Stimulated activated CD4-positive, alpha-beta T cell treated with anti-CD3 and anti-CD28 coated beads, Interleukin-1b, Interleukin-23, amount 100 ng/mL, for 4 hours (primary cell): Measurements from ENCODE around the gene BMF.
A peak's percentile ranks its signal among the peaks of the same experiment; 100 is the strongest.
"Not testable (repeated sequence)": the region's sequence is repeated elsewhere in the genome, so short reads cannot be mapped to it uniquely, and the experiment has no call there.

ENCODE experiments used
- DNase-seq, 2 donors: peaks; one replicate each; pipeline ENCODE4 v3.0.0-alpha.2; 2020; ENCODE audit warnings: low read depth in 2 of 2

BMF gene, protein sequence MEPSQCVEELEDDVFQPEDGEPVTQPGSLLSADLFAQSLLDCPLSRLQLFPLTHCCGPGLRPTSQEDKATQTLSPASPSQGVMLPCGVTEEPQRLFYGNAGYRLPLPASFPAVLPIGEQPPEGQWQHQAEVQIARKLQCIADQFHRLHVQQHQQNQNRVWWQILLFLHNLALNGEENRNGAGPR

DNA sequence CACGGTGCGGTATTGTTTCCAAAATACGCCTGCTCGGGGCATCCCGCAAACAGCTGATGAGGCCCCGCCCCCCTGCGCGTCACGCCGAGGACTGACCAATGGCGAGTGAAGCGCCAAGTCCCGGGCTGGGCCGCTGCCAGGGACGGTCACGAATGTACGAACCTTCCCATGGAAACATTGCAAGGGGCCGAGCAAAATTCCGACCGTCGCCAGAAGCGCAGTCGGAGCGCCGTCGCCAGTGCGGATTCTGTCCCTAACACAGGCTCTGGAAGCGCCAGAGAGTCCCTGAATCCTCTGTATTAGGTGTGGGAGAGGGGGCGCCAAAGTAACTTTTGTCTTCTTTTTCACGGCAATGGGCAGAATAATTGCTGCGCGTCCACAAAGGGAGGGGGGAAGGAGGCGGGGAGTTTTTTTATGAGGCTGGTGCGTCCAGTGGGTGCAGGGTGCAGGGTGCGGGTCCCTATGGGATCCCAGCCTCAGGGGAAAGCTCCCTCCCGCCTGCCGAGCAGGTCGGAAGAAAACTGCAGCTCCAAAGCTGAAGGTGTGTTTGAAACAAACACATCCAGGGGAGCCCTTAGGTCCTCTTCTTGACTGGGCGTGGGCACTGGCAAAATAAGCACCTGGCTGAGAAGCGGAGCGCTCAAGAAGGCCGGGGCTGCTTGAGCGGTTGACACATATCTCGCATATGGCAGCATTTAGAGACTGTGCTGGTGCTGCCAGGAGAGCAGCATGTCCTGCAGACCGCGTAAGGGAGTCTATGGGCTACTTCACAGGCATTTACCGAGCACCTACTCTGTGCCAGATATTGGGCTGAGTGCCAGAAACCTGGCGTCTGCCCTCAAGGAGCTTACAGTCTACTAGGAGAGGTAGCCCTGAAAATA lies at the start of gene BMF:
Gene BMF (minus strand): TSS at position 25 of the 881 bp plus-strand sequence. CDS start 2,793 bp downstream, outside the sequence.
- DNase-seq, result peak; percentile 90 to 99

DNA sequence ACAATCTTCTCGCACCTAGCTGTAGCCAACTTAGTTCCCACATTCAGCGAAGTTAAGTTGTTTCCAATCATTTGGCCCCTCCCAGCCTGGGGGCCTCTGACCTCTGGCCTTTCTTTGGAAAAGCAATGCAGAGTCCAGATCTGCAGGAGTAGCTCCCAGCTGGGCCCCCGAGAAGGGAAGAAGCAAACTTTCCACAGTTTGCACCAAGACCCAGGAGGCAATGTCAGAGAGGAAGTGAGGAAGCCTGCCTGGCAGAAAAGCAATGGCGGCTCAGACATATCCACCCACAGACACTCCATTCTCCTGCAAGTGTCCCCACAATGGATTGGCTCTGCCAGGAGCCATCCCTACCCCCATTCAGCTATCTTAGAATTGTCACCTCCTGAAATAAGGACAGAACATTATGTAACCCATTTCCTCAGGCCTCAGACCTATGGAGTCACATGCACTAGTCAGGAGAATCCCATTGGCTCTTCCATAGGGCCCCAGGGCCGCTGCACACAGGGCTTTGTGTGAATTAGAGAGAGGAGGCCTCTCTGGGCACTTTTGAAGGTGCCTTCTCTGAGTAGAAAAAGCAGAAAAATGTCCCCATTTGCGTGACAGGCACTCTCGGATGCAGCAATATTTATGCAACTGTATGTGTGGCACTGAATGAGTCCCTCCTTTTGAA lies 49.2 kb upstream of the BMF start:
- no peak for DNase-seq

- no peak for DNase-seq
Measured at GRCh38 chr15:40155270-40155910, 46.7 kb upstream of the BMF start.

GRCh38 chr15:40154821-40155220 lies 46.1 kb upstream of the BMF start:
- not testable (repeated sequence) for DNase-seq

DNA sequence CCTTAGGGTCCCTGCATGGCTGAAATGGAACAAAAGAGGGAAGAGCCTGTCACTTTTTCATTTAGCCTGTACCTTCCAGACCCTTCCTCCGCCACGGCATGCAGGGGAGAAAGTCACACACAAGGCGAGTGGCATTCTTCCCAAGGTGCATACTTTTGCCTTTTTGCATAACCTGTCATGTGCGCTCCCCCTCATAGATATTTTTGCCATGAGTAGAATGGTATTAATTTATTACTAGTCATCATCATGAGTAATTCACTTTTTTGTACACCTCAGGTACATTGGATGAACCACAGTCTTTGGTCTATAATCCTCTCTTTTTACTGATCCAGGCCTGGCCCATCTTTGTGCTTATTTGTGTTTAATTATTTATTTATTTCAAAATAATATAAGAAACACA lies 43.3 kb upstream of the BMF start:
- DNase-seq, result no peak

GRCh38 chr15:40151499-40151898 lies 42.8 kb upstream of the BMF start:
- no peak for DNase-seq

- no peak for DNase-seq
Measured at GRCh38 chr15:40150163-40150925, 41.7 kb upstream of the BMF start.

DNA sequence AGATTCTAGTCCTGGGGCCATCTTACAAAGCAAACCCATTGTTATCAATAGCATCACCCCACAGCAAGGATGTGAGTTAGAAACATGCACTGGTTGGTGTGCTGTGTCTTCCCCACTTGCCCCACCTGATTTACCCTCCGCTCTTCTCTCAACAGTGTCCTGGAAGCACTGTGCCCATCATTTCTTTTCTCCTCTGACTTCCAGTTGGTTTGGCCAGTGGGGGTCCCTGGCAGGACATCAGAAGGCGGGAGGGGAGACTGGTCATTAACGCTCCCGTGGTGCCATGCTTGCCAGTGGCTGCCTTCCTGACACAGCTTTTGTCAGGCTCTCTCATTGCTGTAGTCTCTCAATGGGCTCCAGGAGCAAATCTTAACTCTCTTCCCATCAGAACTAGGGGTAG lies 40.7 kb upstream of the BMF start:
- DNase-seq, result no peak

DNA sequence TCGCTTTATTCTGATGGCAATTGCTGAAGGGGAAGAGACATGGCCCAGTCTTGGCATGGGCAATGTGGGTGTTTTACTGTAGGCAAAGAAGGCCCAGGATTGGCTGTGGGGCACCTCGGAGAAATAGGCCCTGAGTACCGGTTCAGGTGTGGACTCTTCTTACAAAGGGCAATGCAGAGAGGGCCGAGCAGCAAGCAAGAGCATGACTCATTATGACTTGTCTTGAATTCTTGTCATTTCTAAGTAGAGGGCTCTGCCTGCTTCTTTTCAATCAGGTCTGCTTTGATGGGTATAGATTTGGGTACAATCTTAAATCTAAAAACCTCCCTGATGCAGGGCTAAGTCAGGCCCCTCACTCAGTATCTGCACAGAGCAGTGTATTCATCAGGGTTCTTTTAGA lies 37.4 kb upstream of the BMF start:
- DNase-seq, result no peak

DNA sequence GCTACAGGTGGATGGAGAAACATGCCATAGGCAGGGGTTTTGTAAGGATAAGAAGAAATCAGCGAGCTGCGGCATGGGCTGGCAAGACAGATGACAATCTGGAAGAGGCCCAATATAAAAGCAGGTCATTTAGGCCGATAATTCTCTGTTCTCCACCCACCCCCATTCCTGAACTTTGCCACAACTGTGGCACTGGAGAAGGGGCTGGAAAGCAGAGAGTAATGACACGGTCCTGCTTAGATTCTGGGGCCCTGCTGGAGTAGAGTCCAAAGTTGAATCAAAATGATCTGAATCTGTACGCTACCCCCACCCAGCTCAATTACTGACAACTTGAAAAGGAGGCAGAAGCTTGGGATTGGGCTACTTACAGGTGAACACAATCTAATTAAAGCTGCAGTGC lies 33.7 kb upstream of the BMF start:
- no peak for DNase-seq

DNA sequence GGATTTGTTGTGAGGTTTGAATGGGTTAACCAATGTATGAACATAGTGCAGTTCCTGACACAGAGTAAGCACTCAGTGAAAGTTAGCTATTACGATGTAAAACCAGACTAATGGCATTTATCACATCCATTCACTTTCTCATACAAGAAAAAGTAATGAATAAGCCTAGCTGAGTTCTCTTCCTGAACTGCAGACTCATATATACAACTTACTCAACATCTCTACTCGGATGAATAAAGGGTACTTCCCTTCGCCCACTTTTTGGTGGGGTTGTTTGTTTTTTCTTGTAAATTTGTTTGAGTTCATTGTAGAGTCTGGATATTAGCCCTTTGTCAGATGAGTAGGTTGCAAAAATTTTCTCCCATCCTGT lies 29.5 kb upstream of the BMF start:
- not testable (repeated sequence) for DNase-seq

DNA sequence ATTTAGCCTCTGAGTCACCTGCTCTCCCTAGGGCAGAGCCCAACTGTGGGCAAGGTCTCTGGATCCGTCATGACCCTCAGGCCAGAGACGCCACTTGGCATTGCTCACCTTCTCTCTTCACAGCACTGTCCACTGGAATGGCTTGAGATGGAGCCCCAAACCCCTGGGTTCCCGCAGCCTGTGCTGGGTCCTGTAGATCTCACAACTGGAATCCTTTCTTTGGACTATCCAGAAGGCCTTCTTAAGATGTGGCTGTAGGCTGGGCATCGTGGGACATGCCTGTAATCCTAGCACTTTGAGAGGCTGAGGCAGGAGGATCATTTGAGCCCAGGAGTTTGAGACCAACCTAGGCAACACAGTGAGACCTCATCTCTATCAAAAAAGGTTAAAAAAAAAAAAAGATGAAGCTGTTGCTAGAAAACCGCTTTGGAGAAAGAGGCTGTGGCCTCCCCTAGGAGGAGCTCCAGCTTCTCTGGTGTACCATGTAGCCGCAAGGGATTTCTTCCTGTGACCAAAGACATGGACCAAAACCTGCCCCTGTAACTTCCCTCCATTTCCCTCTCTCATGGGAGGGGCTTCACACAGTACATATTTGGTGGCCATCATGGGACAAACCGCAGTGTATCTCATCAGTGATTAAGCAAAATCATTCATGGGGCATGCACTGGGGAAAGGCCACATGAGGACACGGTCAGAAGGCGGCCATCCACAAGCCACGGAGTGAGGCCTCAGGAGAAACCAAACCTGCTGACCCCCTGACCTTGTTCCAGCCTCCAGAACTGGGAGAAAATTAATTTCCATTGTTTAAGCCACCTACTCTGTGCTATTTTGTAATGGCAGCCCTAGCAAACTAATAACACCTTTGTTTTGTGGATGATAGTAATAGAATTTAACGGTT lies 28.9 kb upstream of the BMF start:
- DNase-seq, result no peak

GRCh38 chr15:40136470-40137302 lies 28.0 kb upstream of the BMF start:
- DNase-seq, result no peak

DNA sequence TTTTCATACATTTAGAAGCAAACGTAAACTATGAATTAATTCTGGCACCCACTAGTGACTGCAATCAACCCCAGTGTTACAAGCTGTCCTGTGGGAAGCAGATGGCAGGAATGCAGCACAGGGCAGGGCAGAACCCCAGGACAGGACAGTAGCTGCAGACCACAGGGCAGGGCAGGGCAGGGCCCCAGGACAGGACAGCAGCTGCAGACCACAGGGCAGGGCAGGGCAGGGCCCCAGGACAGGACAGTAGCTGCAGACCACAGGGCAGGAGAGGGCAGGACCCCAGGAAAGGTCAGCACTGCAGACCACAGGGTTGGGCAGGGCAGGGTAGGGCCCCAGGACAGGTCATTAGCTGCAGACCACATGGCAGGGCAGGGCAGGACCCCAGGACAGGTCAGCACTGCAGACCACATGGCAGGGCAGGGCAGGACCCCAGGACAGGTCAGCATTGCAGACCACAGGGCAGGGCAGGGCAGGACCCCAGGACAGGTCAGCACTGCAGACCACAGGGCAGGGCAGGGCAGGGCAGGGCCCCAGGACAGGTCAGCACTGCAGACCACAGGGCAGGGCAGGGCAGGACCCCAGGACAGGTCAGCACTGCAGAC lies 27.3 kb upstream of the BMF start:
- DNase-seq, result not testable (repeated sequence)

DNA sequence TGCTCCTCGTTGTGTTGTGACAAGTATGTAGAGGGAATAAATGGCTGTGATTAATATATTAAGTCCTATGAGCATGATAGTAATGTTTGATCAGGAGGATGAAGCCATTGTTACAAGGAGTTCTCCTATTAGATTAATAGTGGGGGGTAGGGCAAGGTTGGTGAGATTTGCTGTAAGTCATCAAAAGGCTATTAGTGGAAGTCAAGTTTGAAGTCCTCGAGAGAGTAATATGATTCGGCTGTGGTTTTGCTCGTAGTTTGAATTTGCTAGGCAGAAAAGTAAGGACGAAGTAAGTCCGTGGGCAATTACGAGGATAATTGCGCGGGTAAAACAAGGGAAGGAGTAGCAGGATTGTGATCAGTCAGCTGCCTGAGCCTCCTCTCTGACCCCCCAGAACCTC lies 26.2 kb upstream of the BMF start:
- DNase-seq, result no peak

- DNase-seq, result no peak
Measured at GRCh38 chr15:40133544-40133943, 24.9 kb upstream of the BMF start.

DNA sequence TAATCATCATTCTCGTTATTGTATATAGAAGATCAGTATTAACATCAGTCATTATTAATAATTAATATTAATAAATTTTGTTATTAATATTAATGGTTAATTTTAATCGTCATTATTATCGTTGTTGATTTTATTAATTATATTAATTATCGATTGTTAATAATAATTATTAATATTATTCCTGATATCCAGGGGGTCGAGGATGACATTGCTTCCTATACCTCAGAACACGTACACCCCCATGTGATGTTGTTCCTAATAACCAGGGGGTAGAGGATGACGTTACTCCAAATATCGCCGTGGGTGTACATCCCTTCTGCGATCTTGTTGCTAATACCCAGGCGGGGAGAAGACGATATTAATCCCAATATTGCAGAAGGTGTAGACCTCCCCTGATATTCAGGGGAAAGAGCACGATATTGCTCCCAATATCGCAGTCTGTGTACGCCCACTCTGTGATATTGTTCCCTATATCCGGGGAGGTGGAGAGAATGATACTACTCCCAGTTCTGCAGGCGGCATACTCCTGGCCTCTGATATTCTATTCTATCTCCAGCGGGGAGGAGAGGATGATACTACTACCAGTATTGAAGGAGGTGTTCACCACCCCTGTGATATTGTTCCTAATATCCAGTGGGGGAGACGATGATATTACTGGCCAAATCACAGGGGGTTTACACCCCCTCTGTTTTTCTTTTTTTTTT lies 22.3 kb upstream of the BMF start:
- no peak for DNase-seq

- no peak for DNase-seq
Measured at GRCh38 chr15:40130118-40130517, 21.4 kb upstream of the BMF start.
